Small intestine (tissue), 7 donors: ENCODE measurements around the gene SAMD8. TPM values are rescaled to one million over a fixed set of nuclear protein-coding genes. Genes with fewer than 3 reads are reported as not detected.

Experiments
- DNase-seq, 2 donors: peaks; one replicate each; pipeline versions ENCODE4 v3.0.0 to v3.0.0-alpha.2; 2013
- FAIRE-seq: peaks from 2 replicates; lab custom pipeline; 2012; peaks lifted over from hg19 to GRCh38; lab: Jason Lieb, UNC
- H3K27ac ChIP-seq, 3 donors: one replicate each; pipeline ENCODE4 v1.5.1; 2013; ENCODE audit warnings: low read length in 2 of 3, mild to moderate bottlenecking in 2 of 3, control low read depth in 1 of 3, inconsistent platforms in 1 of 3, low read depth in 1 of 3, moderate library complexity in 1 of 3
- H3K27me3 ChIP-seq, 3 donors: one replicate each; pipeline ENCODE4 v1.6.1; 2013; ENCODE audit warnings: low read length in 3 of 3, inconsistent platforms in 1 of 3; ENCODE audit not compliant: control insufficient read depth in 3 of 3, insufficient read depth in 3 of 3
- H3K36me3 ChIP-seq, 3 donors: one replicate each; pipeline ENCODE4 v1.6.1; 2013; ENCODE audit warnings: low read length in 3 of 3, inconsistent platforms in 1 of 3, low read depth in 1 of 3, mild to moderate bottlenecking in 1 of 3, moderate library complexity in 1 of 3; ENCODE audit not compliant: control insufficient read depth in 3 of 3, insufficient read depth in 2 of 3
- H3K4me1 ChIP-seq, 3 donors: one replicate each; pipeline ENCODE4 v1.6.1; 2013; ENCODE audit warnings: low read length in 2 of 3, inconsistent platforms in 1 of 3, low read depth in 1 of 3, mild to moderate bottlenecking in 1 of 3, moderate library complexity in 1 of 3; ENCODE audit not compliant: control insufficient read depth in 3 of 3, insufficient read depth in 2 of 3
- H3K4me3 ChIP-seq, 3 donors: one replicate each; pipeline ENCODE4 v1.5.1; 2013; ENCODE audit warnings: low read length in 3 of 3, control low read depth in 1 of 3, inconsistent platforms in 1 of 3, low read depth in 1 of 3, mild to moderate bottlenecking in 1 of 3, moderate library complexity in 1 of 3
- H3K9me3 ChIP-seq, 2 donors: one replicate each; pipeline ENCODE4 v1.6.1; 2013; ENCODE audit warnings: low read depth in 1 of 2, low read length in 1 of 2; ENCODE audit not compliant: control insufficient read depth in 2 of 2, insufficient read depth in 1 of 2
- WGBS, 3 donors: extraction: QIAGEN DNeasy Blood & Tissue Kit; methylation state at CpG; one replicate each; pipeline ENCODE4 v1.1.7; 2013; 5-methylcytosine and 5-hydroxymethylcytosine counted together
- polyA plus RNA-seq, 4 donors: library from polyadenylated mRNA; stranded (reverse) in 3 of 4; unstranded in 1 of 4; fragments of 200-250 nt in 3 of 4; fragments of 120-200 nt in 1 of 4; gene quantifications; one replicate each; pipeline versions ENCODE4 v1.2.1 to v1.2.3, GENCODE V29; 2013
- donor health status: healthy with polysubstance abuse.
- donor health status: control.
- donor health status: control.
- donor health status: Bipolar disorder and iron deficiency.
- donor health status: healthy.

Gene SAMD8
- polyA plus RNA-seq, 4 donors, result 4.3 to 11.3 (median 5.7) TPM

- no peaks in the 10 kb centered on the region for H3K4me1 ChIP-seq
- no peaks in the 10 kb centered on the region for H3K36me3 ChIP-seq
- no peaks in the 10 kb centered on the region for H3K27me3 ChIP-seq
- WGBS, 3 donors, result 82 to 87% (median 84%) methylated on average over 9 of the region's 9 CpGs
- no peak for DNase-seq
- no peak overlapping the region for H3K4me3 ChIP-seq
- H3K27ac ChIP-seq, result no peak overlapping the region
- no peak for FAIRE-seq
- peaks cover 0 to 7% of the 10 kb centered on the region in 2 donors for H3K9me3 ChIP-seq
Measured at GRCh38 chr10:75079436-75080083, 31.9 kb upstream of the SAMD8 start.

DNA sequence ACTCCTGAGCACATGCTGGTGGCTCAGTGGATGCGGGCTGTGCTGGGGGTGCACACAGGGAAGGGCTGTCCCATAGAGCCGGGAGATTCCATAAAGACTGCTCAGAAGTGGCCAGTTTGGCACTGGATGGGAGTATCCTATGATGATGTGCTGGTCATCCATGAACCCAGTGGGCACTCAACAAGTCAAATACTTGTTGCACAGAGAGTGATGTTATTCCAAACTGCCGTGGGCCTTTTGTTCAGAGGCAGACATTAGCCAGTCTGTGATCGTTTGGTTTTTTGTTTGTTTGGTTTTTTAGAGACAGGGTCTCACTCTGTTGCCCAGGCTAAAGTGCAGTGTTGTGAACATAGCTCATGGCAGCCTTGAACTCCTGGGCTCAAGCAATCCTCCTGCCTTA, 30.9 kb upstream of the SAMD8 start:
- DNase-seq (no peak), FAIRE-seq (no peak)
- Histone ChIP-seq H3K9me3 (peaks cover 0 to 7% of the 10 kb centered on the region in 2 donors), H3K4me1 (no peaks in the 10 kb centered on the region), H3K27me3 (no peaks in the 10 kb centered on the region), H3K36me3 (no peaks in the 10 kb centered on the region), H3K27ac (no peak overlapping the region), H3K4me3 (no peak overlapping the region)
- 94% methylated on average over 4 of the region's 4 CpGs for WGBS, 3 donors

DNA sequence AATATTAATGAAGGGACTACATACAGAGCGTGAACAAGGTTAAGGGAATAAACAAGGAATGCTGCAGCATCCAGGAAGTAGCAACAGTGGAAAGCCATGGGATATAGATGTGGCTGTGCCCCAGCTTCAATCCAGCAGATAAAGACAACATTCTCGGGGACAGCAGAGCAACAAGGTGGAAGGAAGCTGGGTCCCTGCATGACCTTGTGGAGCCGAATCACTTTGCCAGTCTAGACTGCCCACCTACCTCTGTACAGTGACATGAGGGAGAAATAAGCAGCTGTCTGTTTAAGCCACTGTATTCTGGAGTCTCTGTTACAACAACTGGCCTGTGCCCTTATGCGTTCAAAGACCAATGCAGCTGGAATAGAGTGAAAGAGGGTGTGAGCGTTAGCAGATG, 30.1 kb upstream of the SAMD8 start:
- DNase-seq (no peak), FAIRE-seq (no peak)
- Histone ChIP-seq H3K36me3 (no peaks in the 10 kb centered on the region), H3K9me3 (peaks cover 0 to 7% of the 10 kb centered on the region in 2 donors), H3K4me3 (no peak overlapping the region), H3K4me1 (no peaks in the 10 kb centered on the region), H3K27me3 (no peaks in the 10 kb centered on the region), H3K27ac (no peak overlapping the region)
- WGBS, 3 donors, result 91 to 95% (median 91%) methylated on average over 5 of the region's 5 CpGs

GRCh38 chr10:75083972-75084833, 27.3 kb upstream of the SAMD8 start:
- H3K27me3 ChIP-seq, result no peaks in the 10 kb centered on the region
- WGBS, 3 donors, result 75 to 81% (median 79%) methylated on average over 10 of the region's 10 CpGs
- no peaks in the 10 kb centered on the region for H3K36me3 ChIP-seq
- peaks cover 0 to 7% of the 10 kb centered on the region in 2 donors for H3K9me3 ChIP-seq
- FAIRE-seq (no peak), DNase-seq (no peak)
- no peaks in the 10 kb centered on the region for H3K4me1 ChIP-seq
- H3K27ac ChIP-seq, result no peak overlapping the region
- no peak overlapping the region for H3K4me3 ChIP-seq

DNA sequence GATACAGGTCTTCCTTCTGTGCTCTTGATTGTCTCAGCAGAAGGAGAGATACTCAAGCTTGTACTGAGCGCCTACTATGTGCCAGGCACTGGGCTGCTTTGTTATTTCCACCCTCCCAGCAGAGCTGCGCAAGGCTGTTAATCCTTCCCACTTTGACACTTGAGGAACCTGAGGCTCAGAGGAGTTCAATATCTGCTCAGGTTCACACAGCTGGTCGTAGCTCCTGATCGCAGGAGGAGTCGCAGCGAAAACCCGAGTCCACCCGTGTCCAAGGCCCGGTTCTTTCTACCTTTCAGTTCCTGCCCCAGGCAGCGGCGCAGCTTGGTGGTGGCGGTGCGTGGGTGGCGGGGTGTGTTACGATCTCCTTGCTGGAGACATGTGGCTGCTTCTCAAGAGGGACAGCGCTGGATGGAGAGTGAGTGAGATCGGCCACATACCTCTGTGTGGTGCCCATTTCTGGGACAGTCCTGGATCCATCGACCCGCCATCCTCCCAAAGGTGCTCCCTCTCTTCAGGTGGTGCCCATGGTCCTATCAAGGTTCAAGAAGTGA, 26.5 kb upstream of the SAMD8 start:
- H3K27ac ChIP-seq, result no peak overlapping the region
- no peaks in the 10 kb centered on the region for H3K4me1 ChIP-seq
- H3K36me3 ChIP-seq, result no peaks in the 10 kb centered on the region
- no peak for FAIRE-seq
- 93 to 95% (median 93%) methylated on average over 19 of the region's 19 CpGs for WGBS, 3 donors
- H3K27me3 ChIP-seq, result no peaks in the 10 kb centered on the region
- no peak overlapping the region for H3K4me3 ChIP-seq
- no peak for DNase-seq
- H3K9me3 ChIP-seq, result peaks cover 0 to 7% of the 10 kb centered on the region in 2 donors

DNA sequence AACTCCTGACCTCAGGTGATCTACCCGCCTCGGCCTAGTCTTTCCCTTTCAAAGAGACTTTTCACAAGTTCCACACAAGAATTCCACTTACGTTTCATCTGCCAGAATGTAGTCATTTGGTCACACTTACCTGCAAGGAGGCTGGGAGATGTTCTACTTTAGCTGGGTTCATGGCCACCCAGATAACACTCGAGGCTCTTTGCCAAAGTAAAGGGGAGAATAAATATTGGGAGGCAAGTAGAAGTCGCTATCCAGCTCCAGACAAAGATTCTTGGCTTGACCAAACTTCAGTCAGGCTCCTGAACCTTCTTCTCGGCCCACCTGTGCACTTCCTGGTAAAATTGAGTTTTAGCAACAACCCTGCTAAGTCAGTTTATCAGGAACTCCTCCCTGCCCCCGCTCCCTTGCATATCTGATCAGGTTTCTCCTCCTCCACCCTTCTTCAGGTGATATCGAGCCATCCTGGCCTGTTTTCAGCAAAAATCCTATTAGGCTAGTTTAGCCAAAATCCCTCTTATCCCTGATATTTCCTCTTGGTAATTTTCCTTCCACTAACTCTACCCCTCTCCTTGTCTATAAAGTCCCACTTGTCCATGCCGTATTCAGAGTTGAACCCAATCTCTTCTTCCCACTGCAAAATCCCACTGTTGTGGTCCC, 25.1 kb upstream of the SAMD8 start:
- DNase-seq, result no peak
- Histone ChIP-seq H3K9me3 (peaks cover 0 to 3% of the 10 kb centered on the region in 2 donors), H3K4me3 (no peak overlapping the region), H3K27ac (no peak overlapping the region), H3K4me1 (no peaks in the 10 kb centered on the region), H3K27me3 (no peaks in the 10 kb centered on the region), H3K36me3 (no peaks in the 10 kb centered on the region)
- FAIRE-seq, result no peak
- WGBS, 3 donors, result 72 to 88% (median 75%) methylated on average over 9 of the region's 9 CpGs

- no peak overlapping the region for H3K4me3 ChIP-seq
- no peaks in the 10 kb centered on the region for H3K27me3 ChIP-seq
- H3K4me1 ChIP-seq, result no peaks in the 10 kb centered on the region
- 84 to 92% (median 90%) methylated on average over 2 of the region's 2 CpGs for WGBS, 3 donors
- DNase-seq (no peak), FAIRE-seq (no peak)
- H3K36me3 ChIP-seq, result no peaks in the 10 kb centered on the region
- H3K9me3 ChIP-seq, result no peaks in the 10 kb centered on the region
- H3K27ac ChIP-seq, result no peak overlapping the region
Measured at GRCh38 chr10:75088640-75089039, 22.8 kb upstream of the SAMD8 start.

GRCh38 chr10:75089634-75090033, 21.8 kb upstream of the SAMD8 start:
- WGBS, 3 donors, result 90 to 96% (median 92%) methylated on average over 6 of the region's 6 CpGs
- H3K36me3 ChIP-seq, result no peaks in the 10 kb centered on the region
- no peak overlapping the region for H3K27ac ChIP-seq
- H3K27me3 ChIP-seq, result no peaks in the 10 kb centered on the region
- H3K9me3 ChIP-seq, result no peaks in the 10 kb centered on the region
- H3K4me1 ChIP-seq, result no peaks in the 10 kb centered on the region
- no peak overlapping the region for H3K4me3 ChIP-seq
- FAIRE-seq (no peak), DNase-seq (no peak)
